Gastroesophageal sphincter (tissue), 4 donors: Measurements from ENCODE around the gene EED. TPM values are rescaled to one million over a fixed set of nuclear protein-coding genes. Genes with fewer than 3 reads are reported as not detected.
"Not testable (repeated sequence)": the region's sequence is repeated elsewhere in the genome, so short reads cannot be mapped to it uniquely, and the experiment has no call there.

Source experiments
- ATAC-seq: fragments of 150-250 bp; one replicate; pipeline ENCODE4 v1.9.1; 2016; ENCODE audit warnings: mild to moderate bottlenecking, moderate library complexity
- H3K27ac ChIP-seq, 4 donors: fragments of 200-600 bp; sonication (generic) in 3 of 4; 1 replicate in 3 of 4; 2 replicates in 1 of 4; pipeline ENCODE4 v1.5.1; 2016 to 2019
- H3K27me3 ChIP-seq: fragments of 200-600 bp; sonication (generic); one replicate; pipeline ENCODE4 v1.5.1; 2019
- H3K36me3 ChIP-seq, 2 donors: fragments of 200-600 bp; sonication (generic); one replicate each; pipeline ENCODE4 v1.5.1; 2019; ENCODE audit warnings: control low read depth in 1 of 2
- H3K4me1 ChIP-seq, 3 donors: fragments of 200-600 bp; sonication (generic); 1 replicate in 2 of 3; 2 replicates in 1 of 3; pipeline ENCODE4 v1.5.1; 2016 to 2019; ENCODE audit warnings: control low read depth in 2 of 3
- H3K4me3 ChIP-seq, 2 donors: fragments of 200-600 bp; sonication (generic); one replicate each; pipeline ENCODE4 v1.5.1; 2019; ENCODE audit warnings: mild to moderate bottlenecking in 1 of 2, moderate library complexity in 1 of 2
- H3K9me3 ChIP-seq, 3 donors: fragments of 200-600 bp; sonication (generic); one replicate each; pipeline ENCODE4 v1.5.1; 2017 to 2019; ENCODE audit warnings: control low read depth in 2 of 3
- EP300 ChIP-seq: sonication (generic); formaldehyde crosslinking; IDR thresholded peaks from one replicate; pipeline ENCODE4 v1.6.1; 2017; ENCODE audit warnings: antibody characterized with exemption, mild to moderate bottlenecking
- POLR2A ChIP-seq, 2 donors: fragments of 450-650 bp; IDR thresholded peaks; one replicate each; pipeline ENCODE4 v1.6.1; 2017; ENCODE audit warnings: antibody characterized with exemption in 2 of 2, mild to moderate bottlenecking in 2 of 2, moderate library complexity in 1 of 2
- POLR2AphosphoS5 ChIP-seq: sonication (generic); formaldehyde crosslinking; IDR thresholded peaks from one replicate; pipeline ENCODE4 v1.6.1; 2017; ENCODE audit warnings: antibody characterized with exemption
- WGBS, 2 donors: methylation state at CpG; one replicate each; pipeline ENCODE4 v1.1.5; 2018; ENCODE audit warnings: low coverage in 1 of 2; 5-methylcytosine and 5-hydroxymethylcytosine counted together
- total RNA-seq, 4 donors: library from RNA; depleted of rRNA; stranded (reverse); fragments of >200 nt; gene quantifications; one replicate each; pipeline ENCODE4 v1.1.0, GENCODE V29; 2016
- TF ChIP-seq, protein P1 (sequence below), 4 experiments: fragments of 200-600 bp in 2 of 4; fragments of 450-650 bp in 2 of 4; sonication (generic) in 1 of 4; IDR thresholded peaks; one replicate each; pipeline ENCODE4 v1.5.1; 2017 to 2019; ENCODE audit warnings: antibody characterized with exemption in 4 of 4, mild to moderate bottlenecking in 2 of 4, moderate library complexity in 2 of 4

The EED gene
- total RNA-seq, 4 donors from 2014 or later: 11.7 to 27.1 (median 16.6) TPM

GRCh38 chr11:86277741-86278140 is 33.2 kb downstream of the EED start:
- Histone ChIP-seq H3K27ac (no peak overlapping the region), H3K4me1 (no peaks in the 10 kb centered on the region), H3K9me3 (no peaks in the 10 kb centered on the region), H3K36me3 (peaks cover 3 to 43% of the 10 kb centered on the region in 2 donors), H3K27me3 (no peaks in the 10 kb centered on the region), H3K4me3 (no peak overlapping the region)
- ATAC-seq: no peak
- 86 to 100% methylated on average over 1 of the region's 1 CpG for WGBS, 2 donors
- TF ChIP-seq, protein P1, sequence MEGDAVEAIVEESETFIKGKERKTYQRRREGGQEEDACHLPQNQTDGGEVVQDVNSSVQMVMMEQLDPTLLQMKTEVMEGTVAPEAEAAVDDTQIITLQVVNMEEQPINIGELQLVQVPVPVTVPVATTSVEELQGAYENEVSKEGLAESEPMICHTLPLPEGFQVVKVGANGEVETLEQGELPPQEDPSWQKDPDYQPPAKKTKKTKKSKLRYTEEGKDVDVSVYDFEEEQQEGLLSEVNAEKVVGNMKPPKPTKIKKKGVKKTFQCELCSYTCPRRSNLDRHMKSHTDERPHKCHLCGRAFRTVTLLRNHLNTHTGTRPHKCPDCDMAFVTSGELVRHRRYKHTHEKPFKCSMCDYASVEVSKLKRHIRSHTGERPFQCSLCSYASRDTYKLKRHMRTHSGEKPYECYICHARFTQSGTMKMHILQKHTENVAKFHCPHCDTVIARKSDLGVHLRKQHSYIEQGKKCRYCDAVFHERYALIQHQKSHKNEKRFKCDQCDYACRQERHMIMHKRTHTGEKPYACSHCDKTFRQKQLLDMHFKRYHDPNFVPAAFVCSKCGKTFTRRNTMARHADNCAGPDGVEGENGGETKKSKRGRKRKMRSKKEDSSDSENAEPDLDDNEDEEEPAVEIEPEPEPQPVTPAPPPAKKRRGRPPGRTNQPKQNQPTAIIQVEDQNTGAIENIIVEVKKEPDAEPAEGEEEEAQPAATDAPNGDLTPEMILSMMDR (IDR thresholded peaks at IDR 0.05): no peak
- TF ChIP-seq POLR2AphosphoS5: no peak
- no peak for TF ChIP-seq EP300

GRCh38 chr11:86278226-86278625 is 33.7 kb downstream of the EED start:
- ATAC-seq: no peak
- no peaks in the 10 kb centered on the region for H3K4me1 ChIP-seq
- H3K36me3 ChIP-seq: peaks cover 3 to 39% of the 10 kb centered on the region in 2 donors
- no peak overlapping the region for H3K27ac ChIP-seq
- no peak overlapping the region for H3K4me3 ChIP-seq
- H3K27me3 ChIP-seq: no peaks in the 10 kb centered on the region
- 83 to 90% methylated on average over 8 of the region's 8 CpGs for WGBS, 2 donors
- no peak for TF ChIP-seq POLR2AphosphoS5
- TF ChIP-seq, protein P1 (IDR thresholded peaks at IDR 0.05): no peak
- TF ChIP-seq EP300: no peak
- no peak for TF ChIP-seq POLR2A (IDR thresholded peaks at IDR 0.05)
- H3K9me3 ChIP-seq: no peaks in the 10 kb centered on the region

DNA sequence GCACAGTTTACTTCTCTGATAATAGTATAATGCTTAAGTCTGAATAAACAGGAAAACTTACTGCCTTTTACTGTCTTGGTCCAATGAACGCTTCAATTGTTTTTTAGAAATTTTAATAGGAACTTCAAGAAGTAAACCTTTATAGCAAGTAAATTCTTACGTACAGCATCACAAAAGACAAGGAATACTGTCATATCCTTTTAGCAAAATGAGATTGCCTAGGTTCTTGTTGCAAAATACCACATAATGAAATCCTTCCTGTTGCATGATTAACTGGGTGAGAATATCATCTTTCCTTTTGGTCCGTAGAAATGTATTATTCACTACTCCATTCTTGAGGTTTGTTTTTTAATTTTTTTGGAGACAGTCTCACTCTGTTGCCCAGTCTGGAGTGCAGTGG is 35.2 kb downstream of the EED start:
- H3K27ac ChIP-seq: no peak overlapping the region
- H3K4me3 ChIP-seq: no peak overlapping the region
- H3K9me3 ChIP-seq: no peaks in the 10 kb centered on the region
- peaks cover 3 to 47% of the 10 kb centered on the region in 2 donors for H3K36me3 ChIP-seq
- no peak for ATAC-seq
- WGBS, 2 donors: 100% methylated on average over 3 of the region's 3 CpGs
- no peaks in the 10 kb centered on the region for H3K27me3 ChIP-seq
- H3K4me1 ChIP-seq: no peaks in the 10 kb centered on the region
- TF ChIP-seq, protein P1 (IDR thresholded peaks at IDR 0.05): no peak
- TF ChIP-seq POLR2AphosphoS5 (no peak), POLR2A (IDR thresholded peaks at IDR 0.05) (no peak), EP300 (no peak)

DNA sequence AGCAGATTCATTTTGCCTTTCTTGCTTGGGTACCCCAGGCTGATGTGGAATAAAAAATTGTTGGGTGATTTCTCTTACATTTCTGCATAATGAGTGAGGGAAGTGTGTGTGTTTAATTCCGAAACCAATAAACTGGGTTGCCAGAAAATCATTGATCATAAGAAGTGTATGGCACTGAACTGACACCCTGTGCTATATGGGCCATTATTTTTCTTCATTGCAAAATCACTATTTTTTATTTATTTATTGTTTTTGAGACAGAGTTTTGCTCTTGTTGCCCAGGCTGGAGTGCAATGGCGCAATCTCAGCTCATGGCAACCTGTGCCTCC is 42.9 kb downstream of the EED start:
- H3K27ac ChIP-seq: no peak overlapping the region
- H3K4me3 ChIP-seq: no peak overlapping the region
- TF ChIP-seq POLR2AphosphoS5: no peak
- no peak for TF ChIP-seq POLR2A (IDR thresholded peaks at IDR 0.05)
- TF ChIP-seq EP300: no peak
- TF ChIP-seq, protein P1 (IDR thresholded peaks at IDR 0.05): no peak
- H3K9me3 ChIP-seq: no peaks in the 10 kb centered on the region
- no peak for ATAC-seq
- no peaks in the 10 kb centered on the region for H3K4me1 ChIP-seq
- no peaks in the 10 kb centered on the region for H3K27me3 ChIP-seq
- WGBS, 2 donors: 94% methylated on average over 2 of the region's 2 CpGs
- peaks cover 0 to 18% of the 10 kb centered on the region in 2 donors for H3K36me3 ChIP-seq

GRCh38 chr11:86288776-86289507 is 44.4 kb downstream of the EED start:
- peaks cover 0 to 13% of the 10 kb centered on the region in 2 donors for H3K36me3 ChIP-seq
- H3K4me3 ChIP-seq: no peak overlapping the region
- H3K27me3 ChIP-seq: no peaks in the 10 kb centered on the region
- no peaks in the 10 kb centered on the region for H3K4me1 ChIP-seq
- ATAC-seq: no peak
- no peaks in the 10 kb centered on the region for H3K9me3 ChIP-seq
- WGBS, 2 donors: 68 to 75% methylated on average over 7 of the region's 7 CpGs
- H3K27ac ChIP-seq: no peak overlapping the region
- TF ChIP-seq, protein P1 (IDR thresholded peaks at IDR 0.05): no peak
- TF ChIP-seq POLR2A (IDR thresholded peaks at IDR 0.05) (no peak), EP300 (no peak), POLR2AphosphoS5 (no peak)

DNA sequence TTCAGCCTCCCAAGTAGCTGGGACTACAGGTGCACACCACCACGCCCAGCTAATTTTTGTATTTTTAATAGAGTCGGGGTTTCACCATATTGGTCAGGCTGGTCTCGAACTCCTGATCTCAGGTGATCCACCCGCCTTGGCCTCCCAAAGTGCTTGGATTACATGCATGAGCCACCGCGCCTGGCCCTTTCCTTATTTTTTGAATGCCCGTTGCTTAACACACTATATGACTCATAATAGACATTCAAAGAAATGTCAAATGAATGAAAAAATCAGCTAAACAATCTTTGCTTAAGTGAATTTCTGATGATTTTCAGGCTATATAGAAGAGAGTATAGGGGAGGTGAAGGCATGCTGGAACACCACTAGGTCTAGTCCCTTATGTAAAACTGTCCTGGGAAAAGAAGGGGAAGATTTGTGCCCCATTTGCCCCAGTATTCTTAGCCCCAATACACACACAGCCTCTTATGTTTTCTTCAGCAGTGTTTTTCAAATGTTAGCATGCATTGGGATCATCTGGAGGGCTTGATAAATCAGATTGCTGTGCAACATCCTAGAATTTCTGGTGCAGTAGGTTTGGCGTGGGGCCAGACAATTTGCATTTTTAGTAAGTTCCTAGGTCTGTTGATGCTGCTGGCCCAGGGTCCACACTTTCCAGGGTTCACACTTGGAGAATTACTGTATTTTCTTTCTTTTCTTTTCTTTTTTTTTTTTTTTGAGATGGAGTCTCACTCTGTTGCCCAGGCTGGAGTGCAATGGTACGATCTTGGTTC is 45.1 kb downstream of the EED start:
- H3K9me3 ChIP-seq, H3K27ac ChIP-seq, H3K36me3 ChIP-seq, H3K4me3 ChIP-seq, H3K27me3 ChIP-seq, H3K4me1 ChIP-seq, ATAC-seq: not testable (repeated sequence)
- 67 to 88% methylated on average over 4 to 7 of the region's 9 CpGs for WGBS, 2 donors
